Progenitor cell of endocrine pancreas (in vitro differentiated cells): ENCODE results near the gene NUAK2. TPM values are rescaled to one million over a fixed set of nuclear protein-coding genes. Genes with fewer than 3 reads are reported as not detected.
"Not testable (repeated sequence)": the region's sequence is repeated elsewhere in the genome, so short reads cannot be mapped to it uniquely, and the experiment has no call there.

ENCODE experiments used
- DNase-seq: peaks from one replicate; pipeline ENCODE4 v3.0.0; 2021; ENCODE audit warnings: low spot score; ENCODE audit not compliant: unreplicated experiment
- H3K27ac Mint-ChIP-seq: 2 replicates; pipeline ENCODE4 v1.8.0; 2021; ENCODE audit warnings: mild to moderate bottlenecking, moderate library complexity, mixed read lengths
- H3K27me3 Mint-ChIP-seq: 2 replicates; pipeline ENCODE4 v1.8.0; 2021; ENCODE audit warnings: mixed read lengths
- H3K36me3 Mint-ChIP-seq: 2 replicates; pipeline ENCODE4 v1.8.0; 2022; ENCODE audit warnings: mixed read lengths; ENCODE audit not compliant: insufficient read depth
- H3K4me1 Mint-ChIP-seq: 2 replicates; pipeline ENCODE4 v1.8.0; 2021; ENCODE audit warnings: low read depth, mixed read lengths
- H3K4me3 Mint-ChIP-seq: 2 replicates; pipeline ENCODE4 v1.8.0; 2021; ENCODE audit warnings: low read depth, mild to moderate bottlenecking, moderate library complexity, mixed read lengths
- H3K9me3 Mint-ChIP-seq: 2 replicates; pipeline ENCODE4 v1.8.0; 2021; ENCODE audit warnings: low read depth, mixed read lengths
- CTCF ChIP-seq: fragments of 200-600 bp; sonication (generic); IDR thresholded peaks from one replicate; pipeline ENCODE4 v1.5.0; 2021; ENCODE audit warnings: antibody characterized with exemption, mild to moderate bottlenecking; ENCODE audit not compliant: unreplicated experiment
- total RNA-seq: library from RNA; stranded (reverse); gene quantifications from 2 replicates; pipeline ENCODE4 v1.2.1, GENCODE V29; 2021

Gene NUAK2
- total RNA-seq, 1 donor from 2014 or later: 4.5 TPM

DNA sequence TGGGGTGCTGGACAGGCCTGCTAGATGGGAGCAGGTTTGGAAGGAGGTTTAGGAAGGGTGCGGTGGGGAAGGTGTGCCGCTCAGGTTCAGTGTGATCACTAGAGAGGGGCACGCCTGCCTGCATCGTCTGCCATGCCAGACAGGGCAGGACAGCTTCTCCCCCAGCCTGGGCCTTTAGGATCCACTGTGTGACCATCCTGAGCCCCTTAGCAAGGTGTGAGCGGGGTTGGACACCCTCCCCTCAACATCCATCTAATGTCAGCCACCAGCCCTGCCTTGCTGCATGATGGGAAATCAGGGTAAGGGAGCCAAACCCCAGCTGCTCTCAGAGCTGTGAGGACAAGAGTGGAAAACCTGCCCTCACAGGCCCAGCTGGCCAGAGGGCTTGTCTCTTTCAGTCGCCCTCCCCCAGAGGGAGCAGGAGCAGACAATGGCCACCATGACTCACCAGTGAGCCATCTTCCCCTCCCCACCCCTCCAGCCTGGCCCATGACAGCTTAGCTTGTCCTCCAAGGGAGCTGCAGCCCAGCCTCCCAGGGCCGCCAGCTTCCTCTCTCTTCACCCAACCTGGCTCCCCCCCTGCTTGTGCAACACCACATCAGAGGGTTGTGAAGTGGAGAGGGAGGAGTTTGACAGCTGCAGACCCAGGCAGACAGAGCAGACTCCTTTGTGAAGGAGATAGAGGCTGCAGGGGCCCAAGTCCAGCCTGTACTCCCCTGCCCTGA, 37.0 kb downstream of the NUAK2 start:
- no peak overlapping the region for H3K4me3 Mint-ChIP-seq
- DNase-seq: no peak
- H3K4me1 Mint-ChIP-seq: peaks cover 2% of the 10 kb centered on the region
- no peak for TF ChIP-seq CTCF
- no peak overlapping the region for H3K27ac Mint-ChIP-seq
- peaks cover 10% of the 10 kb centered on the region for H3K27me3 Mint-ChIP-seq
- no peaks in the 10 kb centered on the region for H3K36me3 Mint-ChIP-seq
- no peaks in the 10 kb centered on the region for H3K9me3 Mint-ChIP-seq

DNA sequence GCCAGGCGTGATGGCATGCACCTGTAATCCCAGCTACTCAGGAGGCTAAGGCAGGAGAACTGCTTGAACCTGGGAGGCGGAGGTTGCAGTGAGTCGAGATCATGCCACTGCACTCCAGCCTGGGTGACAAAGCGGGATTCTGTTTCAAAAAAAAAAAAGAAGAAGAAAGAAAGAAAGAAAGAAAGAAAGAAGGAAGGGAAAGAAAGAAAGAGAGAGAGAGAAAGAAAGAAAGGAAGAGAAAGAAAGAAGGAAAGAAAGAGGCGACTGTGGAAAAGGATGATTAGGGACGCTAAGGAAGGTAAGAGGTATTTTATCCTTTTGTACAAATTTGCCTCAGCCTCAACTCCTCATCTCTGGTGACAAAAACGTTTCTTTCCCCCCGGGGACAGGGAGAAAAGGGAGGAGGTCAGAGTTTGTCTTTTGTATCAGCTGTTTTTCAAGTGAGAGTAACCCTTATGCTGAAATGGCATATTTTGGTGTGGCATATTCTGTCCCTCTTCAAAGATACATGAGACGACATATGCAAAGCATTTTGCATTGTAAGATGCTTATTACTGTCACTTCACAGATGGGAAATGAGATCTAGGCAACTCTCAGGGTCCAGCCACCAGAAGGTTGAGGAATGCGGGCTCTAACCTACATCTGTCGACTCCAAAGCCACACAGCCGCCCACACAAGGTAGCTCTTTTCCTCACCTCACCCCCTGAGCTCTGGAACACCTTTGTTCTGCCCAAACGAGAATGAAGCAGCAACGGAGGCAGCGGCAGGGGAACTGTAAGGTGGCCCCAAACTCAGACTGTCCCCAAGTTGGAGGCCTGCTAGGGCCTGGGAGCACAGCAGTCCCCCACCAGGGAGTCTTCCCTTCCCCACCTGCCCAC, 38.0 kb downstream of the NUAK2 start:
- Mint-ChIP-seq H3K36me3 (no peaks in the 10 kb centered on the region), H3K9me3 (no peaks in the 10 kb centered on the region), H3K27ac (no peak overlapping the region), H3K4me1 (peaks cover 2% of the 10 kb centered on the region), H3K4me3 (no peak overlapping the region), H3K27me3 (peaks cover 11% of the 10 kb centered on the region)
- TF ChIP-seq CTCF: no peak
- DNase-seq: no peak

DNA sequence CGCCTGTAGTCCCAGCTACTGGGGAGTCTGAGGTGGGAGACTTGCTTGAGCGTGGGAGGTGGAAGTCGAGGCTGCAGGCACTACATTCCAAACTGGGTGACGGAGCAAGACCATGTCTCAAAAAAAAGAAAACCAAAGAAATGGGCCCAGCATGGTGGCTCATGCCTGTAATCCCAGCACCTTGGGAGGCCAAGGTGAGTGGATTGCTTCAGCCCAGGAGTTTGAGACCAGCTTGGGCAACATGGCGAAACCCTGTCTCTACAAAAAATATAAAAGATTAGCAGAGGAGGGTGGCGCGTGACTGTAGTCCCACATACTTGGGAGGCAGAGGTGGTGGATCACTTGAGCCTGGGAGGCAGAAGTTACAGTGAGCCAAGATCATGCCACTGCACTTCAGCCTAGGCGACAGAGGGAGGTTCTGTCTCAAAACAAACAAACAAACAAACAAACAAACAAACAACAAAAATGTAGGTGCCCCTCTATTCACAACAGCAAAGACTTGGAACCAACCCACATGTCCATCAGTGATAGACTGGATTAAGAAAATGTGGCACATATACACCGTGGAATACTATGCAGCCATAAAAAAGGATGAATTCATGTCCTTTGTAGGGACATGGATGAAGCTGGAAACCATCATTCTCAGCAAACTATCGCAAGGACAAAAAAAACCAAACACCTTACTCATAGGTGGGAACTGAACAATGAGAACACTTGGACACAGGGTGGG, 40.7 kb downstream of the NUAK2 start:
- not testable (repeated sequence) for H3K27me3 Mint-ChIP-seq, H3K4me1 Mint-ChIP-seq, H3K9me3 Mint-ChIP-seq, H3K36me3 Mint-ChIP-seq, DNase-seq, H3K27ac Mint-ChIP-seq, H3K4me3 Mint-ChIP-seq

GRCh38 chr1:205279986-205280385, 41.6 kb downstream of the NUAK2 start:
- Mint-ChIP-seq H3K27me3 (peaks cover 8% of the 10 kb centered on the region), H3K36me3 (no peaks in the 10 kb centered on the region), H3K4me3 (no peak overlapping the region), H3K27ac (peak overlapping the region; percentile 62), H3K4me1 (peaks cover under 1% of the 10 kb centered on the region), H3K9me3 (no peaks in the 10 kb centered on the region)
- TF ChIP-seq CTCF: no peak
- no peak for DNase-seq

GRCh38 chr1:205276689-205277065, 44.9 kb downstream of the NUAK2 start:
- no peak for TF ChIP-seq CTCF
- H3K9me3 Mint-ChIP-seq: no peaks in the 10 kb centered on the region
- peaks cover 2% of the 10 kb centered on the region for H3K4me1 Mint-ChIP-seq
- DNase-seq: no peak
- H3K27me3 Mint-ChIP-seq: peaks cover 5% of the 10 kb centered on the region
- H3K36me3 Mint-ChIP-seq: no peaks in the 10 kb centered on the region
- no peak overlapping the region for H3K27ac Mint-ChIP-seq
- H3K4me3 Mint-ChIP-seq: no peak overlapping the region
